NCI-H345 treated with DMSO at 0.1 percent for 48 hours (cell line): ENCODE data around the gene FERMT3.

ENCODE experiments used
- DNase-seq: peaks from one replicate; lab custom pipeline; 2025; ENCODE audit not compliant: unreplicated experiment; lab: John Stamatoyannopoulos, UW

FERMT3 gene

GRCh38 chr11:64219354-64219684 is 12.8 kb downstream of the FERMT3 start:
- DNase-seq: no peak

- DNase-seq: no peak
Measured at GRCh38 chr11:64219755-64220154, 13.2 kb downstream of the FERMT3 start.

GRCh38 chr11:64220271-64220670 is 13.8 kb downstream of the FERMT3 start:
- no peak for DNase-seq

- DNase-seq: no peak
Measured at GRCh38 chr11:64220798-64221197, 14.3 kb downstream of the FERMT3 start.

- no peak for DNase-seq
Measured at GRCh38 chr11:64222651-64223000, 16.1 kb downstream of the FERMT3 start.

- DNase-seq: no peak
Measured at GRCh38 chr11:64223001-64223651, 16.6 kb downstream of the FERMT3 start.

- no peak for DNase-seq
Measured at GRCh38 chr11:64224151-64224890, 17.8 kb downstream of the FERMT3 start.

GRCh38 chr11:64224891-64225607 is 18.5 kb downstream of the FERMT3 start:
- no peak for DNase-seq

- peak; percentile 72 for DNase-seq
Measured at GRCh38 chr11:64225608-64226506, 19.3 kb downstream of the FERMT3 start, which contains the start of the genes NUDT22 and TRPT1. Gene NUDT22, plus strand, starts transcription at chr11:64226274. Its CDS starts 379 bp downstream, at chr11:64226653. Gene TRPT1, minus strand, starts transcription at chr11:64226186. Its CDS starts 326 bp downstream, at chr11:64225860.

- peak; percentile 18 for DNase-seq
Measured at GRCh38 chr11:64226507-64227051, 20.1 kb downstream of the FERMT3 start.

- DNase-seq: no peak
Measured at GRCh38 chr11:64227405-64227956, 21.0 kb downstream of the FERMT3 start.

GRCh38 chr11:64229090-64229743 is 22.7 kb downstream of the FERMT3 start:
- no peak for DNase-seq

- no peak for DNase-seq
Measured at GRCh38 chr11:64229744-64230170, 23.2 kb downstream of the FERMT3 start.

GRCh38 chr11:64230171-64230984 is 23.9 kb downstream of the FERMT3 start, which contains the start of gene DNAJC4:
Gene DNAJC4, plus strand, starts transcription at chr11:64230548. Its CDS starts 307 bp downstream, at chr11:64230855.
- peak; percentile 90 for DNase-seq

GRCh38 chr11:64230985-64231365 is 24.5 kb downstream of the FERMT3 start:
- no peak for DNase-seq

- DNase-seq: no peak
Measured at GRCh38 chr11:64231546-64231945, 25.0 kb downstream of the FERMT3 start.

GRCh38 chr11:64232182-64232966 is 25.9 kb downstream of the FERMT3 start:
- no peak for DNase-seq

GRCh38 chr11:64232967-64233315 is 26.4 kb downstream of the FERMT3 start:
- DNase-seq: no peak
